ENCODE results near the gene STX16. TPM values are rescaled to one million over a fixed set of nuclear protein-coding genes. Genes with fewer than 3 reads are reported as not detected.

The STX16 gene
- polyA plus RNA-seq, 1 experiment: 39.7 TPM

DNA sequence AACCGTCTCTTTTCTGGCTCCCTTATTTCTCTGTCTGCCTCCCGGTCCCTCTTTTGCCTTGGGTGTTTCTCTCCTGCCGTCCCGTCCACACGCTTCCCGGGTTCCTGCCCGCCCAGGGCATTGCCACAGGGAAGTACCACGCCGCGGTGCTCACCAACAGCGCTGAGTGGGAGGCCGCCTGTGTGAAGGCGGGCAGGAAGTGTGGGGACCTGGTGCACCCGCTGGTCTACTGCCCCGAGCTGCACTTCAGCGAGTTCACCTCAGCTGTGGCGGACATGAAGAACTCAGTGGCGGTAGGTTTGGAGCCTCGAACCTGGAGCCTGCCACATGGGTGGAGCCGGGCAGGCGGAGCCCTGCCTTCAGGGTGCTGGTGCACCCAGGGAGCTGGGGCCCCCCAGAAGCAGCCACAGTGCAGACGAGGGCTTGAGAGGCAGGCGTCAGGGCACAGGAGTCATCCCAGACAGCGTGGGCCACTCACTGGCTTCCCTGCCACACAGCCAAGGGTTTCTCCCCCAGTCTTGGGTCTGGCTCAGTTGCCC lies 62.8 kb downstream of the STX16 start:
- H3K27me3 ChIP-seq (ENCODE audit: control insufficient read depth, insufficient read depth, low read length): no peaks in the 10 kb centered on the region; the same call in 1 of the 2 replicates
- DNase-seq (ENCODE audit: low read depth): no peak
- ChIA-PET CTCF (interaction anchor here (1.0 kb wide), 1 partner anchor 12 kb away, joined by 3 read pairs; no protein-coding TSS in a partner anchor), POLR2A (no interaction called here)
- H3K36me3 ChIP-seq (ENCODE audit: control insufficient read depth, insufficient read depth, low read length): no peaks in the 10 kb centered on the region
- H3K4me3 ChIP-seq (ENCODE audit: low read depth, low read length): no peak overlapping the region
- TF ChIP-seq, protein P1, sequence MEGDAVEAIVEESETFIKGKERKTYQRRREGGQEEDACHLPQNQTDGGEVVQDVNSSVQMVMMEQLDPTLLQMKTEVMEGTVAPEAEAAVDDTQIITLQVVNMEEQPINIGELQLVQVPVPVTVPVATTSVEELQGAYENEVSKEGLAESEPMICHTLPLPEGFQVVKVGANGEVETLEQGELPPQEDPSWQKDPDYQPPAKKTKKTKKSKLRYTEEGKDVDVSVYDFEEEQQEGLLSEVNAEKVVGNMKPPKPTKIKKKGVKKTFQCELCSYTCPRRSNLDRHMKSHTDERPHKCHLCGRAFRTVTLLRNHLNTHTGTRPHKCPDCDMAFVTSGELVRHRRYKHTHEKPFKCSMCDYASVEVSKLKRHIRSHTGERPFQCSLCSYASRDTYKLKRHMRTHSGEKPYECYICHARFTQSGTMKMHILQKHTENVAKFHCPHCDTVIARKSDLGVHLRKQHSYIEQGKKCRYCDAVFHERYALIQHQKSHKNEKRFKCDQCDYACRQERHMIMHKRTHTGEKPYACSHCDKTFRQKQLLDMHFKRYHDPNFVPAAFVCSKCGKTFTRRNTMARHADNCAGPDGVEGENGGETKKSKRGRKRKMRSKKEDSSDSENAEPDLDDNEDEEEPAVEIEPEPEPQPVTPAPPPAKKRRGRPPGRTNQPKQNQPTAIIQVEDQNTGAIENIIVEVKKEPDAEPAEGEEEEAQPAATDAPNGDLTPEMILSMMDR (IDR thresholded peaks at IDR 0.05; ENCODE audit: insufficient read depth, low read depth, low read length): no peak

DNA sequence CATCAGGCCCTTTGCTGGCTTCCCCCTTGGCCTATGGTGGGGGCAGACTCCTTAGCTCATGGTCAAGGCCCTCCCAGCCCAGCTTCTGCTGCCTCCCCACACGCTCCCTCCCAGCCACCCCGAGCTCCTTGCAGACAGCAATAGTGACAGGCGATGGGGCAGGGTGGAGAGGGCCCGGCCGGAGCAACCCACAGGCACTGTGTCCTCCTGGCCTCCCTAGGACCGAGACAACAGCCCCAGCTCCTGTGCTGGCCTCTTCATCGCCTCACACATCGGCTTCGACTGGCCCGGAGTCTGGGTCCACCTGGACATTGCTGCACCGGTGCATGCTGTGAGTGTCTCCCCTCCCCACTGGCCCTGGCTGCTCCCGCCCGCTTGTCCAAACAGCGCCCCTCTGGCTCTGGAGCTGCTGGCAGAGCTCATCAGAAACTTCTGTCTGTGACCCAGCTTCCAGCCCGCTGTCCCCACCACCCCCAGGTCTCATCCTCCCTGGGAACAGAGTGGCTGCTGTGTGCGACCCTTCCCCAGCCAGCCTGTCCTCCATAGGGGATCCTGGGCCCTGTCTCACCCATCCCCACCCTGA lies 63.3 kb downstream of the STX16 start:
- no peak for DNase-seq (ENCODE audit: low read depth)
- TF ChIP-seq, protein P1 (IDR thresholded peaks at IDR 0.05; ENCODE audit: insufficient read depth, low read depth, low read length): no peak
- CTCF ChIA-PET: interaction anchor here (1.0 kb wide), 1 partner anchor 13 kb away, joined by 3 read pairs; no protein-coding TSS in a partner anchor
- H3K36me3 ChIP-seq (ENCODE audit: control insufficient read depth, insufficient read depth, low read length): no peaks in the 10 kb centered on the region
- H3K4me3 ChIP-seq (ENCODE audit: low read depth, low read length): no peak overlapping the region
- POLR2A ChIA-PET: no interaction called here
- H3K27me3 ChIP-seq (ENCODE audit: control insufficient read depth, insufficient read depth, low read length): no peaks in the 10 kb centered on the region; the same call in 1 of the 2 replicates

DNA sequence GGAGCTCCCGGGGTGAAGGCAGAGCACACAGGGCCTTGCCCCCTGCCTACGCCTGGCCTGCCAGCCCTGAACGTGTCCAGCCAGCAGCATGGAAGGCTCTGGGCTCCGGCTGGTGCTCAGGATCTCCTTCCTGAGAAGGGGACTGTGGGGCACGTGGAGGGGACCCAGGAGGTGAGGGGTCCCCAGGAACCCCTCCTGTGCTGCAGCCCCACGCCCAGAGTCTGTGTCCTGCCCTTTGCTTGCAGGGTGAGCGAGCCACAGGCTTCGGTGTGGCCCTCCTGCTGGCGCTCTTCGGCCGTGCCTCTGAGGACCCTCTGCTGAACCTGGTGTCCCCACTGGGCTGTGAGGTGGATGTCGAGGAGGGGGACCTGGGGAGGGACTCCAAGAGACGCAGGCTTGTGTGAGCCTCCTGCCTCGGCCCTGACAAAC lies 63.9 kb downstream of the STX16 start:
- DNase-seq (ENCODE audit: low read depth): no peak
- ChIA-PET POLR2A (no interaction called here), CTCF (no interaction called here)
- Histone ChIP-seq H3K27me3 (ENCODE audit: control insufficient read depth, insufficient read depth, low read length) (peaks cover 2% of the 10 kb centered on the region), H3K4me3 (ENCODE audit: low read depth, low read length) (no peak overlapping the region), H3K36me3 (ENCODE audit: control insufficient read depth, insufficient read depth, low read length) (no peaks in the 10 kb centered on the region)
- TF ChIP-seq, protein P1 (IDR thresholded peaks at IDR 0.05; ENCODE audit: insufficient read depth, low read depth, low read length): no peak

DNA sequence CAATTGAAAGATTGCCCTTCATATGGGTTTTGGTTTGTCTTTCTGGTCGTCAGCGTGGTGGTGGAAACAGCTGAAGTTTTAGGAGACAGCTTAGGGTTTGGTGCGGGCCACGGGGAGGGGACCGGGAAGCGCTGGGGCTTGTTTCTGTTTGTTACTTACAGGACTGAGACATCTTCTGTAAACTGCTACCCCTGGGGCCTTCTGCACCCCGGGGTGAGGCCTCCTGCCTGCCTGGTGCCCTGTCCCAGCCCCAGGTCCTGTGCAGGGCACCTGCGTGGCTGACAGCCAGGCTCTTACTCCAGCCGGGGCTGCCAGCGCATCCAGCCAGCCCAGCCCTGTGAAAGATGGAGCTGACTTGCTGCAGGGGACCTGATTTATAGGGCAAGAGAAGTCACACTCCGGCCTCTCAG lies 64.3 kb downstream of the STX16 start:
- ChIA-PET POLR2A (no interaction called here), CTCF (no interaction called here)
- TF ChIP-seq, protein P1 (IDR thresholded peaks at IDR 0.05; ENCODE audit: insufficient read depth, low read depth, low read length): no peak
- Histone ChIP-seq H3K27me3 (ENCODE audit: control insufficient read depth, insufficient read depth, low read length) (peaks cover 2% of the 10 kb centered on the region), H3K4me3 (ENCODE audit: low read depth, low read length) (no peak overlapping the region), H3K36me3 (ENCODE audit: control insufficient read depth, insufficient read depth, low read length) (no peaks in the 10 kb centered on the region)
- DNase-seq (ENCODE audit: low read depth): no peak

DNA sequence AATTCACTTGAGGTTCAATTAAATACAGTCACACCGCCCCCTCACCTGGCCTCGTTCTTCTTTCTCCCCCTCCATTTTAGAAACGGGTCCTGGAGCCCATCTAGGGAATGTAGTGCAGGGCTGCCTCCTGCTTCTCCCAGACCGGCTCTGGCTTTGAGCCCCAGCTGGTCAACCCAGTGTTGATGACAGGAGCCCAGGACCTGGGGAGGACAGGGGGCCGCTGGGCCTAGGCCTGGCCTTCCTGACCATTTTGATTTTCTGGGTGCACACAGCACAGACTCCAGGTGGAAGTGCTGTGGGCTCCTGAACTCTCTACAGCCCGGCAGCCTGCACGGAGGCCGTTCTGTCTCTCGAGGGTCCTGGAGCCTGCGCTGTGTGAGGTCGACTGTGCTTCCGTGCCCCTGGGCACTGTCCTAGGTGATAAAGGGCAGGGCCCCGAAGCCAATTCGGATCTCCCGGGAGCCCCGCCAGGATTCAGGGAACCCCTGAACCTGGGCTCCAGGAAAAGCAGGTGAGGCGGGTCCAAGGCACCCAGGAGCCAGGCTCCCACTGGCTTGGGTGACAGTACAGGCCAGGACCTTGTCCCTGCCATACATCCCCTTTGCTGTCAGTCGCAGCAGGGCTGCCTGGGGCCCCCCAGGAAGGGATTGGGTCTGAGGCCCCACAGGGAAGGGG lies 64.9 kb downstream of the STX16 start:
- TF ChIP-seq, protein P1 (IDR thresholded peaks at IDR 0.05; ENCODE audit: insufficient read depth, low read depth, low read length): no peak
- no peak overlapping the region for H3K4me3 ChIP-seq (ENCODE audit: low read depth, low read length)
- POLR2A ChIA-PET: no interaction called here
- CTCF ChIA-PET: no interaction called here
- DNase-seq (ENCODE audit: low read depth): no peak
- no peaks in the 10 kb centered on the region for H3K36me3 ChIP-seq (ENCODE audit: control insufficient read depth, insufficient read depth, low read length)
- H3K27me3 ChIP-seq (ENCODE audit: control insufficient read depth, insufficient read depth, low read length): peaks cover 2% of the 10 kb centered on the region

Measured in BJ (cell line).